ENCODE results near the gene PTPN21. TPM values are rescaled to one million over a fixed set of nuclear protein-coding genes. Genes with fewer than 3 reads are reported as not detected.
"Not testable (repeated sequence)": the region's sequence is repeated elsewhere in the genome, so short reads cannot be mapped to it uniquely, and the experiment has no call there.

The PTPN21 gene
- polyA plus RNA-seq, 1 of the 3 experiments (the other 2 are of a cell fraction) = 5.6 TPM

- Histone ChIP-seq H3K4me2 (no peak overlapping the region), H4K20me1 (ENCODE audit: insufficient read depth) (0 out of 2 replicates have a peak, but pooled peaks cover 6% of the 10 kb centered on the region), H3K9me3 (no peaks in the 10 kb centered on the region), H3F3A (replicated peaks; ENCODE audit: insufficient read depth) (no peaks in the 10 kb centered on the region), H3K9me2 (no peaks in the 10 kb centered on the region), H3K4me1 (ENCODE audit: control insufficient read depth in 1 of 2, insufficient read depth in 2 of 2, low read depth in 1 of 2, low read length in 1 of 2) (no peaks in the 10 kb centered on the region), H3K4me3 (ENCODE audit: low read depth in 2 of 2, low read length in 1 of 2) (no peak overlapping the region), H3K36me3 (replicated peaks in 1 of 2; ENCODE audit: control insufficient read depth in 1 of 2, insufficient read depth in 2 of 2, low read length in 1 of 2) (peaks cover 23 to 33% of the 10 kb centered on the region in 2 experiments), H3K27ac (ENCODE audit: low read depth in 2 of 2, low read length in 1 of 2) (no peak overlapping the region), H3K79me2 (ENCODE audit: insufficient read depth) (peaks cover 64% of the 10 kb centered on the region), H3K9ac (no peak overlapping the region), H2AFZ (ENCODE audit: low read depth) (no peak overlapping the region), H3K27me3 (ENCODE audit: insufficient read depth) (no peaks in the 10 kb centered on the region)
- DNase-seq = no peak
- no peak for TF ChIP-seq FOSL2 (IDR thresholded peaks at IDR 0.05; ENCODE audit: borderline replicate concordance, low read depth)
- TF ChIP-seq EP300 (IDR thresholded peaks at IDR 0.05; ENCODE audit: borderline replicate concordance in 1 of 2, low read depth in 1 of 2, low read length in 1 of 2) = no peak
- no peak for TF ChIP-seq TAF1 (IDR thresholded peaks at IDR 0.05; ENCODE audit: borderline replicate concordance, low read depth, low read length)
- no peak for TF ChIP-seq RFX5 (IDR thresholded peaks at IDR 0.05; ENCODE audit: low read length)
- no peak for TF ChIP-seq POLR2AphosphoS5 (IDR thresholded peaks at IDR 0.05; ENCODE audit: low read depth, low read length)
- CTCF ChIA-PET = interaction anchor here (0.6 kb wide), 1 partner anchor 133 kb away, joined by 3 read pairs; no protein-coding TSS in a partner anchor
- 93% methylated on average over 6 of the region's 6 CpGs for WGBS (ENCODE audit: low lambda C conversion rate)
- POLR2A ChIA-PET = no interaction called here
Observed at GRCh38 chr14:88533064-88533602, 21.7 kb downstream of the PTPN21 start.

- POLR2A ChIA-PET; H3F3A ChIP-seq (replicated peaks; ENCODE audit: insufficient read depth); H3K4me3 ChIP-seq (ENCODE audit: low read depth in 2 of 2, low read length in 1 of 2); H2AFZ ChIP-seq (ENCODE audit: low read depth); H4K20me1 ChIP-seq (ENCODE audit: insufficient read depth); H3K4me1 ChIP-seq (ENCODE audit: control insufficient read depth in 1 of 2, insufficient read depth in 2 of 2, low read depth in 1 of 2, low read length in 1 of 2); H3K9ac ChIP-seq; H3K27ac ChIP-seq (ENCODE audit: low read depth in 2 of 2, low read length in 1 of 2); H3K4me2 ChIP-seq; H3K9me2 ChIP-seq; H3K9me3 ChIP-seq; H3K27me3 ChIP-seq (ENCODE audit: insufficient read depth); DNase-seq: not testable (repeated sequence)
- 92% methylated on average over 1 of the region's 1 CpG for WGBS (ENCODE audit: low lambda C conversion rate)
- Histone ChIP-seq H3K79me2 (ENCODE audit: insufficient read depth) (peaks cover 53% of the 10 kb centered on the region), H3K36me3 (replicated peaks in 1 of 2; ENCODE audit: control insufficient read depth in 1 of 2, insufficient read depth in 2 of 2, low read length in 1 of 2) (peaks cover 5 to 36% of the 10 kb centered on the region in 2 experiments)
- CTCF ChIA-PET = interaction anchor here (1.1 kb wide), 1 partner anchor 37 kb away, joined by 3 read pairs; no protein-coding TSS in a partner anchor
Observed at GRCh38 chr14:88529889-88530288, 24.9 kb downstream of the PTPN21 start.

GRCh38 chr14:88522393-88522792, 32.4 kb downstream of the PTPN21 start:
- peak overlapping the region in 1 of 2 experiments; percentile 16; a peak in 1 of 4 replicates for H3K27ac ChIP-seq (ENCODE audit: low read depth in 2 of 2, low read length in 1 of 2)
- CTCF ChIA-PET = no interaction called here
- H3K36me3 ChIP-seq (replicated peaks in 1 of 2; ENCODE audit: control insufficient read depth in 1 of 2, insufficient read depth in 2 of 2, low read length in 1 of 2) = peaks cover 0 to 10% of the 10 kb centered on the region in 2 experiments
- H2AFZ ChIP-seq (ENCODE audit: low read depth) = no peak overlapping the region
- H3K9ac ChIP-seq = no peak overlapping the region
- peaks cover 56% of the 10 kb centered on the region for H3K79me2 ChIP-seq (ENCODE audit: insufficient read depth)
- H4K20me1 ChIP-seq (ENCODE audit: insufficient read depth) = peaks cover 3% of the 10 kb centered on the region
- H3K4me3 ChIP-seq (ENCODE audit: low read depth in 2 of 2, low read length in 1 of 2) = no peak overlapping the region
- POLR2A ChIA-PET = interaction anchor here (0.8 kb wide), 1 partner anchor 12 kb away, joined by 3 read pairs; no protein-coding TSS in a partner anchor
- no peaks in the 10 kb centered on the region for H3K27me3 ChIP-seq (ENCODE audit: insufficient read depth)
- H3K4me2 ChIP-seq = no peak overlapping the region
- no peaks in the 10 kb centered on the region; a peak in 1 of 4 replicates for H3K4me1 ChIP-seq (ENCODE audit: control insufficient read depth in 1 of 2, insufficient read depth in 2 of 2, low read depth in 1 of 2, low read length in 1 of 2)
- 96% methylated on average over 3 of the region's 3 CpGs for WGBS (ENCODE audit: low lambda C conversion rate)
- H3K9me2 ChIP-seq = no peaks in the 10 kb centered on the region
- DNase-seq = no peak
- H3F3A ChIP-seq (replicated peaks; ENCODE audit: insufficient read depth) = peaks cover 5% of the 10 kb centered on the region
- no peaks in the 10 kb centered on the region for H3K9me3 ChIP-seq
- no peak for TF ChIP-seq FOXM1 (IDR thresholded peaks at IDR 0.05; ENCODE audit: low read depth)
- TF ChIP-seq MAX (IDR thresholded peaks at IDR 0.05; ENCODE audit: low read depth) = no peak
- no peak for TF ChIP-seq CTCF (IDR thresholded peaks at IDR 0.05)
- no peak for TF ChIP-seq CHD2 (IDR thresholded peaks at IDR 0.05; ENCODE audit: low read length, partially characterized antibody)
- TF ChIP-seq YY1 (IDR thresholded peaks at IDR 0.05; ENCODE audit: low read depth) = no peak

Measured in SK-N-SH (cell line).